GM18909 (cell line): Measurements from ENCODE around the gene CACTIN.
"Not testable (repeated sequence)": the region's sequence is repeated elsewhere in the genome, so short reads cannot be mapped to it uniquely, and the experiment has no call there.

Experiments
- ATAC-seq: cut with Tn5 transposase; IDR thresholded peaks from one replicate; pipeline ENCODE4 v1.9.1; 2021; ENCODE audit warnings: mild to moderate bottlenecking; ENCODE audit not compliant: unreplicated experiment, poor library complexity

Gene CACTIN

DNA sequence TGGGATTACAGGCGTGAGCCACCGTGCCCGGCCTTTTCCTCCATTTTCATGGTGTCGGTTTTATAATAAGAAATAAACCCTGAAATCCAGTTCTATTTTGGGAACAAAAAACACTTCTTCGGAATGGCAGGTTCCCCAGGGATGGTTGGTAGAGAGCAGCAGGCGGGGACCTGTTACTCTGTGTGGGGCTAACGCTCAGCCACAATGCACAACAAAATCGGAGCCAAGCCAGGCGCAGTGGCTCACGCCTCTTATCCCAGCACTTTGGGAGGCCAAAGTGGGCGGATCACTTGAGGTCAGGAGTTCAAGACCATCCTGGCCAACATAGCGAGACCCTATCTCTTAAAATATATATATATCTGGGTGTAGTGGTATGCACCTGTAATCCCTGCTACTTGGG, 25.6 kb downstream of the CACTIN start:
- no peak for ATAC-seq

DNA sequence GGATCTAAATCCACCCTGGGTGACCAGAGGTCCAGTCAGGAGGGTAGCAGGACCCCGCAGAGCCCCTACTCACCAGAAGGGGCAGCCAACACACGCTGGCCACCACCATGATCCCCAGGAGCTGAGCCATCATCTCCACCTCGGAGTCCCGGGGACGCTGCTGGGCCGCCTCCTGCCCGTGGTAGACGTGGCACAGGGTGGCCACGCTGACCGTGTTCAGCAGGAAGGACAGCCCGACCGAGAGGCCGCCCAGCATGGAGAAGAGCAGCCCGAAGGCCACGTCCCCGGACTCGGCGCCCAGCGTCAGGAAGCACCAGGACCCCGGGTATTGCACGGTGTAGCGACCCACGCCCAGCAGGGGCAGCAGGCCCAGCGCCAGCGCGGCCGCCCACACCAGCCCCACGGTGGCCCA, 26.8 kb downstream of the CACTIN start:
- ATAC-seq = no peak

DNA sequence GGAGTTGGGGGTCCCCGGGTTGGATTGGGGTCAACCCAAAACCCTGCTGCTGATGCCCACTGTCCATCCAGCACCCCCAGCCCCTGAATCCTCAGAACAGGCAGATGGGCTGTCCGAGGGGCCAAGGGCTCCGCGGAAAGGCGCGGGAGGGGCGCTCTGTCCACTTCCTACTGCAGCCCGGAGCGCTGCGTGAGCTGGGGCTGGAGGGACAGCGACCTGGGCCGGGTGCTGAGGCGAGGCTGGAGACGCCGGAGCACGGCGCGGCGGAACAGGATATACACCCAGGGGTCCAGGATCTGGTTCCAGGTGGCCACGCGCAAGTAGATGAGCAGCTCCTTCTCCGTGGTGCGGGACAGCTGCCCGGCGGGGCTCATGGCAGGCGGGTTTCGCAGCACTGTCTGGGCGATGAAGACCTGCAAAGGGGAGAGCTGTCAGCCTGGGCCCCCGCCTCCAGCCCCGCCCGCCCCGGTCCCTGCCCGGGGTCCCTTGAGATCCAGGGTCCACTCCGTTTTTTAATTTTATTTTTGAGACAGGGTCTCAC, 31.0 kb downstream of the CACTIN start:
- ATAC-seq = no peak

DNA sequence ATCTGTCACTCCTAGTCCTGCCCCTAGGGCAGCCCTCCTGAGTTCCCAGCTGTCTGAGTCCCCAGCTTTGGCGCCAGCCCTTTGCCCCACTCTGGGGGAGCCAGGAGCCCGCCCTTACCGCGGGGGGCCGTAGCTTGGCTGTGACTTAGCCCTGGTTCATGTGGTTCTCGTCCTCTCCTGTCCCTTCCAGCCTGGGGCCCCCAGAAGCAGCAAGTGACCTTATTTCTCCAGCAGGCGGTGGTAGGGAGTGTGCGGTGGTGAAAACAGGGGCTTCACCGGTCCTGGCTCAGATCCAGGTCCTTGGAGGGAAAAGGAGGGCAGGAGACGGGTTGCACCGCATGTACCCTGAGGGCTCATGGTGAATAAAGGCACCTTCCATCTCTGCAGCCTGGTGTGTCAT, 33.4 kb downstream of the CACTIN start:
- no peak for ATAC-seq

DNA sequence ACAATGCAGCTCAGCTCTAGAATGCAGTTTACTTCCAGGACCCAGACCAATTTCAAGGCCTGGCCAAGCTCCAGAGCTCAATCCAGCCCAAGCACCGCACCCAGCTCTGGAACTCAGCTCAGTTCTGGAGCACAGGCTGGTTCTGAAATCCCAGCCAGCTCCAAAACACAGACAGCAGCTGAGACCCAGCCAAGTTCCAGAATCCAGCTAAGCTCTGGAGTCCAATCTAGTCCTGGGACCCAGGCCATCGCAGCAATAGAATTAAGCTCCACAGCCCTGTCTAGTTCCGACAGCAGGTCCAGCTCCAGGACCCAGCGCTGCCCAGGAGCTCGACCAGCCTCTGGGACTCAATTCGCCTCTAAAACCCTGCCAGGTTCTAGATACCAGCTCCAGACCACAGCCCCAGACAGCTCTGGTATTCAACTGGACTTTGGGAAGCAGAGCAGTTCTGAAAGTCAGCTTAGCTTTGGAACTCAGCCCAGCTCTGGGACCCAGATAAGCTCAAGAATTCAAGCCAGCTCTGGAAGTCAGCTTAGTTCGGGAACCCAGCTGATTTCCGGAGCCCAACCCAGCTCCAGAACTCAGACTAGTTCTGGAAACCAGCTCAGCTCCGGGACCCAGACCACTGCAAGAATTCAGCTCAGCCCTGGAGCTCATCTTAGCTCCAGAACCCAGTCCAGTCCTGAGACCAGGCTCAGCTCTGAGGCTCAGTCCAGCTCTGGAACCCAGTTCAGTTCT, 34.5 kb downstream of the CACTIN start:
- ATAC-seq = no peak

DNA sequence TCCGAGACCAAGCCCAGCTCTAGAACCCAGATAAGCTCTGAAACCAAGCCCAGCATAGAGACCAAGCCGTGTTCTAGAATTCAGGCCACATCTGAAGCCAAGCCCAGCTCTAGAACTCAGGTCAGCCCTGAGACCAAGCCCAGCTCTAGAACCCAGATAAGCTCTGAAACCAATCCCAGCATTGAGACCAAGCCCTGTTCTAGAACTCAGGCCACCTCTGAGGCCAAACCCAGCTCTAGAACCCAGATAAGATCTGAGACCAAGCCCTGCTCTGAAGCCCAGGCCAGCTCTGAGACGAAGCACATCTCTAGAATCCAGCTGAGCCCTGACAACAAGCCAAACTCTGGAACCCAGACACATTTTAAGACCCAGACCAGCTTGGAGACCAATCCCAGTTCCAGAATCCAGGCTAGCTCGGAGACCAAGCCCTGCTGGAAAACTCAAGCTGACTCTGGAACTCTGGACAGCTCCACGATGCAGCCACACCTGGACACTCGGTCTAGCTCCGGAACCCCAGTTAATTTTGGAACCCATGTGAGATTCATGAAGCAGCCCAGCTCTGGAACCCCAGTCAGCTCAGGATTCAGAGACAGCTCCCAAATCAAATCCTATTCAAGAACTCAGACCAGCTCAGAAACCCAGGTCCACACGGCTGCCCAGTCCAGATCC, 35.5 kb downstream of the CACTIN start:
- no peak for ATAC-seq

DNA sequence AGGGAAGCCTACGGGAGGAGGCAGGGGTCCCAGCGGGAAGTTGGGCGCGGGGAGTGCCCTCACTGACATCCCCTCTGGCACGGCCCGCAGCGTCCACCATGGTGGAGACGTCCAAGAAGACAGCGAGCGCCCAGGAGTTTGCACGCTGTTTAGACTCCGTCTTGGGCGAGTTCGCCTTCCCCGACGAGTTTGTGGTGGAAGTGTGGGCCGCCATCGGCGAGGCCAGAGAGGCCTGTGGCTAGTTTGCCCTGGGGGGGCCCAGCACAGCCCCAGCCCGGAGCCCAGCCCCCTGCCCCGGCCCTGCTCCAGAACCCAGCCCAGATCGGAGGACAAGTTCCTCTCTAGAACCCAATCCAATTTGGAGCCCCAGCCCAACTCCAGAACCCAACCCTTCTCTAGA, 36.6 kb downstream of the CACTIN start:
- no peak for ATAC-seq

DNA sequence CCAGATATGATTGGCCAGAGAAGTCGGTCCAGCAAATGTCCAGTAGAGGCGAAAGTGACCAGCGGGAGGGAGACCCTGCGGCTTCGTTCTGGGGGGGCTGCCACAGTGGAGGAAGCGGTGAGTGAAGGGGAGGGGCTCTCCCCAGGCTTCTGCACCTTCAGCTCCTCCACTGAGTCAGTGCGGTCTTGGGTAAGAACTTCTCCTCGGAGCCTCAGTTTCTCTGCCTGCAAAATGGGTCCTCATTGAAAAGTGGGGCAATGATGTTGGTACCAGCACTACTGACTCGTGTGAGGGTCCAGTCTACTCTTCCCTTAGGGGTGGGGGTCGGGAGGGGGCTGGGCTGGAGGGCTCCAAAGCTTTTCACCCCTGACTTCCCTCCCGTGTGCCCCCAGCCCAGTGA, 37.2 kb downstream of the CACTIN start:
- ATAC-seq = no peak

DNA sequence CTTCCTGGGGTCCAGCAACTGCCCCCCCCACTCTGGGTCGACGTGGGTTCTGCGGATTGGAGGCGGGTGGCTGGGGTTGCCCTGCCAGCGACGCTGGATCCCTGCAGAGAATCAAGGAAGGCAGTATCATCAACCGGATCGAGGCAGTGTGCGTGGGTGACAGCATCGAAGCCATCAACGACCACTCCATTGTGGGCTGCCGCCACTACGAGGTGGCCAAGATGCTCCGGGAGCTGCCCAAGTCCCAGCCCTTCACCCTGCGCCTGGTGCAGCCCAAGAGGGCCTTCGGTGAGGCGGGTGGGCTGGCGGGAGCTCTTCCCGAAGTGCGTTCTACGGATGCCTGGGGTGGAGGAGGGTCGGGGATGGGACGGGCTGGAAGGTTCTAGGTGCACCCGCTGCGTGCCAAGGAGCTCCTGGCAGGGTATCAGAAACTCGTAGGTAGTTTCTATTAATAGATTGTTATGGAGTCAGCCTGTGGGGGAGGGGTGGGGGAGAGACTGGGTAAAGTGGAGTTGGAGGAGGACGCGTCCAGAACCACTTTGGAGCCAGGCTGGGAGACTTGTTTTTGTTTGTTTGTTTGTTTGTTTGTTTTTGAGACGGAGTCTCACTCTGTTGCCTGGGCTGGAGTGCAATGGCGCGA, 39.8 kb downstream of the CACTIN start:
- ATAC-seq = no peak

DNA sequence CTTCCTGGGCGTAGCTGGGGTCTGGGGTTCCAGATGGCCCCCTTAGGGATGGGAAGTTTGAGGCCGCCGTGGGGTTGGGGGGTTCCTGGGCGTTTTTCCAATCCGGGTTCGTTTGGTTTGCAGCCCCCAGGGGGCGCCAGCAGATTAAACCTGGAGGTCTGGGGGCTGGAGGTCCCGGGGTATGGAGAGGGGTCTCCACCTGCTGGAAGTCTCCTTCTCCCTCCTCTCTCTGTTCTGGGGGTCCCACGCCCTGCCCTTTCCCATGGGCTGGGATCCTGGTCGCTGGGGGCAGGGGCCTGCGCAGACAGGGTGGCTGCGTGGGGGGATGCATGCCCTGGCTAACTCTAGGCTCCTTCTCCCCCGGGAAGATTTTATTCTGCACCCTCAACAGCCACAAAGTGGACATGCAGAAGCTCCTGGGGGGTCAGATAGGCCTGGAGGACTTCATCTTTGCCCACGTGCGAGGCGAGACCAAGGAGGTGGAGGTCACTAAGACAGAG, 40.4 kb downstream of the CACTIN start:
- no peak for ATAC-seq

DNA sequence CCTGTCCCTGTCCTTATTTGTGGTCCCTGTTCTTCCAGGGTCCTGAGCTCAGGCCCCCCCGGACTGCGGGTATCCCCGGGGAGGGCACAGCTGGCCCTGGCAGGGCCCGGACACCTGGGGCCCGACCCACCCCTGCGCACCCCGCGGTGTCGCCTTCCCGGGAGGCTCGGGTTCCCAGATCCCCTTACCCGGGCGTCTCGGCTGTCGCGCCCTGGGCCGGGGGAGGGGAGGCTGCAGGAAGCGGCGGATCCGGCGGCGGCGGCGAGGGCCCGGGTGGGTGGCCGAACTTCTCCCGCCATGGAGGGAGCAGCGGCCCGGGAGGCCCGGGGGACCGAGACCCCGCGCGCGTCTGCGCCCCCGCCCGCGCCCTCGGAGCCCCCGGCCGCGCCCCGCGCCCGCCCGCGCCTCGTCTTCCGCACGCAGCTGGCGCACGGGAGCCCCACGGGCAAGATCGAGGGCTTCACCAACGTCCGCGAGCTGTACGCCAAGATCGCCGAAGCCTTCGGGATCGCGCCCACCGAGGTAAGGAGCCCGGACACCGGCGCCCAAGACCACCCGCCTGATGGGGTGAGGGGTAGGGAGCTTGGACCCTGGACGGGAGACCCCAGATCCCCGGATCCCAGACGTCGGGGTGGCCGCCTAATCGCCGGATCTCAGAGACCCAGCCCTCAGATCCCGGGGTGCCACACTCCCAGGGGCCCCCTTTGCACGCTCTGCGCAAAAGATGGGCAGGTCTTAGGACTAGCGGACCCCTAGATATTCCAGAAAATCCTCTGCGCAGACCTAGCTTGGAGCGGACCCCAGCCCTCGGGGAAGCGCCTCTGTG, 41.1 kb downstream of the CACTIN start, which contains the start of gene GIPC3:
GIPC3 (plus strand) TSS at position 178 of the 826 bp plus-strand sequence; CDS start at position 298, 120 bp downstream.
- no peak for ATAC-seq

DNA sequence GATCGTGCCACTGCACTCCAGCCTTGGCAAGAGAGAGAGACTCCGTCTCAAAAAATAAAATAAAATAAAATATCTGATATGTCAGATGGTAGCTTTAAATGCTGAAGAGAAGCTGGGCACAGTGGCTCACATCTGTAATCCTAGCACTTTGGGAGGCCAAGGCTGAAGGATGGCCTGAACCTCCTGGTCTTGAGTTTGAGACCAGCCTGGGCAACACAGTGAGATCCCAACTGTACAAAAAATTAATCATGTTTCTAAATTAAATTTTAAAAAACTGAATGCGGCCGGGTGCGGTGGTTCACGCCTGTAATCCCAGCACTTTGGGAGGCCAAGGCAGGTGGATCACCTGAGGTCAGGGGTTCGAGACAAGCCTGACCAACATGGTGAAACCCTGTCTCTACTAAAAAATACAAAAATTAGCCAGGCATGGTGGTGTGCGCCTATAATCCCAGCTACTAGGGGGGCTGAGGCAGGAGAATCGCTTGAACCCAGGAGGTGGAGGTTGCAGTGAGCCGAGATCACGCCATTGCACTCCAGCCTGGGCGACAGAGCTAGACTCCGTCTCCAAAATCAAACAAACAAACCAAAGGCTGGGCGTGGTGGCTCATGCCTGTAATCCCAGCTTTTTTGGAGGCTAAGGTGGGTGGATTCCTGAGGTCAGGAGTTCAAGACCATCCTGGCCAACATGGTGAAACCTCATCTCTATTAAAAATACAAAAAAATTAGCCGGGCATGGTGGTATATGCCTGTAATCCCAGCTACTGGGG, 42.4 kb downstream of the CACTIN start:
- ATAC-seq = not testable (repeated sequence)

DNA sequence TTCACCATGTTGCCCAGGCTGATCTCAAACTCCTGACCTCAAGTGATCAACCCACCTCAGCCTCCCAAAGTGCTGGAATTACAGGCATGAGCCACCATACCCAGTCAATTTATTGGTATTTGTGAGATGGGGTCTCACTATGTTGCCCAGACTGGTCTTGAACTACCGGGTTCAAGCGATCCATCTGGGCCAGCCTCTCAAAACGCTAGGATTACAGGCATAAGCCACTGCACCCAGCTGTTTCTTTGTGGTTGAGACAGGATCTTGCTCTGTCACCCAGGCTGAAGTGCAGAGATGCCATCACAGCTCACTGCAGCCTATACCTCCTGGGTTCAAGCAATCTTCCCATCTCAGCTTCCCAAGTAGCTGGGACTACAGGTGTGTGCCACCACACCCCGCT, 44.8 kb downstream of the CACTIN start:
- not testable (repeated sequence) for ATAC-seq

DNA sequence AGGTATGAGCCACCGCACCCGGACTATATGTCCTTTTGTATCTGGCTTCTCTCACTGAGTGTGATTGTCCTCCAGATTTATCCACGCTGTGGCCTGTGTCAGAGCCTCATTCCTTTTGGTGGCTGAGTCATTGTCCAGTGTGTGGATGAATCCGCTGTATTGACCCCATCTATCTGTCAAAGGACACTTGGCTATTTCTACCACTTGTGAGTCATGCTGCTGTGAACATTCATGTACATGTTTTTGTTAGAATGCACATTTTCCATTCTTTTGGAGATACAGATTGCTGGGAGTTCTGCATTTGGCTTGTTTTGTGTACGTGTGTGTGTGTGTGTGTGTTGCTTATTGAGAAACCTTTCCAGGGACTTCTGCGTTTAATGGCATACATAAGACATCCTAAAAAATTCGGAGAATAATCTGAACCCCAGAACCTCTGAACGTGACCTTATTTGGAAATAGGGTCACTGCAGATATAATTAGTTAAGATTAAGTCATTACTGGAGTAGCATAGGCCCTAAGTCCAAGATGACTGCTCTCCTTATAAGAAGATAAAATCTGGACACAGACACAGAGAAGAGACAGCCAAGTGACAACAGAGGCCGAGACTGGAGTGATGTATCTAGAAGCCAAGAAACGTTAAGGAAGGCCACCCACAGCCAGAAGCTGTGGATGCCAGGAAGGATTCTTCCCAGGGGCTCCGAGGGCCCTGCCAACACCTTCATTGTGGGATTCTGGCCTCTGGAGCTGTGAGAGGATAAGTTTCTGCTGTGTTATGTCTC, 46.2 kb downstream of the CACTIN start:
- ATAC-seq = no peak

DNA sequence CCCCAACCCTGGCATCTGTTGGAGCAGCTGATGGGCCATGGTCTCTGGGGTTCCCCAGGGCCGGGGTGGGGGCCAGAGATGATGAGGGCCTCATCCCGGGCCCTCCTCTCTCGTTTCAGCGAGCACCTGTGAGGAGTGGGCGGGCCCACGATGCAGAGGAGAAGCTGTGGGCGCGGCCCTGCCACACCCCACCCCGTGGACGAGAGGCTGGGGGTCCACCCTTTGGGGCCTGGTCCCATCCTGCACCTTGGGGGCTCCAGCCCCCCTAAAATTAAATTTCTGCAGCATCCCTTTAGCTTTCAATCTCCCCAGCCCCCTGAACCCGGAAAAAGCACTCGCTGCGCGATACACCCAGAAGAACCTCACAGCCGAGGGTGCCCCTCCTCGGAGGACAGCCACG, 48.2 kb downstream of the CACTIN start:
- ATAC-seq = no peak

DNA sequence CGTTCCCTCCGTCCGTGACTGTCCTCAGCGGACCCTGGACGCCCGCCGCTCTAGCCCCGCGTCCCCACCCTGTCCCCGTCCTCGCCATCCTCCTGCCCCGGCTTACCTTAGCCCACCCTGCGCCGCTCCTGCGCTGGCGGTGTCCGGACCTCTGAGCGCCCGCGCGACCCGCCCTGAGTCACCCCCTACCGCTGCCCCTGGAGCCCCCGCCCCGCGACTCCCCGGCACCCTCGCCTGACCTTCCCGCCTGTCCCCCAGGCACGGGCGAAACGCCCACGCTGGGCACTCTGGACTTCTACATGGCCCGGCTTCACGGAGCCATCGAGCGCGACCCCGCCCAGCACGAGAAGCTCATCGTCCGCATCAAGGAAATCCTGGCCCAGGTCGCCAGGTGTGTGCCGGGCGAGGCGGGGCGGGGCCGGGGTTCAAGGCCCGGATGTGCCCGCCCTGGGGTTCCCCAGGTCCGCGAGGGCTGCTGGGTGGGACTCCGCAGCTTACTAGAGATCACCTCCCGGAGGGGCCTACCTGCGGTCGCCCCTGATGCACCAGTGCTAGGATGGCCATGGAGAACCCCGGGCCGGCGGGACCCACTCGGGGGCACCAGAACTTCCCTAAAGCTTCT, 48.8 kb downstream of the CACTIN start:
- no peak for ATAC-seq

DNA sequence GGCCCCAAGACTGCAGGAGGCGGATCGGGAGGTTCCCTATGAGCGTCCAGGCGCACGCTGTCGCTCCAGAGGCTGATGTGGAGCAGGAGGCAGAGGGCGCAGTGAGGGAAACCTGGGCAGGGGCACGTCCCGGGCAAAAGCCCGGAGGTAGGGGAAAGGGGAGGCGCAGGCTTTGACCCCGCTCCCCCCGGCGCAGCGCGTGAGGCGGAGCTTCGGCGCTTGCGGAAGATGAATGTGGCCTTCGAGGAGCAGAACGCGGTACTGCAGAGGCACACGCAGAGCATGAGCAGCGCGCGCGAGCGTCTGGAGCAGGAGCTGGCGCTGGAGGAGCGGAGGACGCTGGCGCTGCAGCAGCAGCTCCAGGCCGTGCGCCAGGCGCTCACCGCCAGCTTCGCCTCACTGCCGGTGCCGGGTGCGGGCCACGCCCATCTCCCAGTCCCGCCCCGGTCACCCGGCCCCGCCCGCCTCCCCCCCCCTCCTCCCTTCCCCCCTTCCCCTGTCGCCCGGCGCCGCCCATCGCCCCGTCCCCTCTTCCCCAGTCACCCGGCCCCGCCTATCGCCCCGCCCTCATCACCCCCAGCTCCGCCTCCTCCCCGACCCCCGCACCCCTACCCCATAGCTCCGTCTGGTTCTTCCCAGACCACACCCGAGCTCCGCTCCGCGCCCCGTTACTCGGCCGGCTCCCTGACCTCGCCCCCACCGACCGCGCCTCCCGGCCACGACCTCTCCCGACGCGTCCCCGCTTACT, 49.7 kb downstream of the CACTIN start:
- ATAC-seq = no peak
